IMR-90 (cell line): Measurements from ENCODE around the gene SPINDOC. TPM values are rescaled to one million over a fixed set of nuclear protein-coding genes. Genes with fewer than 3 reads are reported as not detected.

Experiments used
- ATAC-seq: fragments of 200-7000 bp; cut with Tn5 transposase; 2 replicates; pipeline ENCODE4 v1.9.1; 2020; ENCODE audit warnings: low read depth, mild to moderate bottlenecking, moderate library complexity
- BruUV-seq: library from RNA; stranded (reverse); fragments of 400-500 nt; replicated peaks from 2 replicates; lab custom pipeline; 2021; lab: Mats Ljungman, UMichigan
- CTCF ChIA-PET: fragments of 300-600 bp; formaldehyde crosslinking; extraction: SDS; loops from one replicate; lab custom pipeline; 2021; ENCODE audit warnings: antibody characterized with exemption; lab: Yijun Ruan, JAX
- POLR2A ChIA-PET: fragments of 300-600 bp; sonication (Branson Sonifier 250); formaldehyde crosslinking; loops from one replicate; lab custom pipeline; 2022; ENCODE audit warnings: antibody characterized with exemption; ENCODE audit not compliant: unreplicated experiment; lab: Charles Lee
- DNase-seq: peaks from one replicate; pipeline ENCODE4 v3.0.0; 2013
- H2AFZ ChIP-seq: replicated peaks from 2 replicates; pipeline ENCODE3; 2013; ENCODE audit warnings: low read length, mild to moderate bottlenecking; ENCODE audit not compliant: poor library complexity
- H2AK5ac ChIP-seq: 2 replicates; pipeline ENCODE4 v1.6.1; 2013; ENCODE audit warnings: low read depth, low read length, inconsistent platforms
- H2AK9ac ChIP-seq: replicated peaks from 2 replicates; pipeline ENCODE3; 2013; ENCODE audit warnings: mild to moderate bottlenecking, low read depth, low read length, moderate library complexity; ENCODE audit not compliant: poor library complexity
- H2BK120ac ChIP-seq: 2 replicates; pipeline ENCODE4 v1.6.1; 2013; ENCODE audit warnings: low read depth, low read length, inconsistent platforms
- H2BK15ac ChIP-seq: 3 replicates; pipeline ENCODE4 v1.6.1; 2013; ENCODE audit warnings: low read depth, low read length, inconsistent platforms
- H2BK20ac ChIP-seq: 2 replicates; pipeline ENCODE4 v1.6.1; 2013; ENCODE audit warnings: low read depth, mild to moderate bottlenecking, inconsistent platforms, low read length, moderate library complexity
- H2BK5ac ChIP-seq: 2 replicates; pipeline ENCODE4 v1.6.1; 2013; ENCODE audit warnings: mild to moderate bottlenecking, low read depth, low read length, inconsistent platforms; ENCODE audit not compliant: poor library complexity, severe bottlenecking
- H3K14ac ChIP-seq: replicated peaks from 2 replicates; pipeline ENCODE4 v1.6.1; 2013; ENCODE audit warnings: low read depth, low read length, inconsistent platforms
- H3K18ac ChIP-seq: 2 replicates; pipeline ENCODE4 v1.6.1; 2013; ENCODE audit warnings: low read depth, low read length, control low read depth
- H3K23ac ChIP-seq: 2 replicates; pipeline ENCODE4 v1.6.1; 2013; ENCODE audit warnings: low read depth, low read length, inconsistent platforms
- H3K27ac ChIP-seq: 2 replicates; pipeline ENCODE4 v1.5.1; 2013; ENCODE audit warnings: mild to moderate bottlenecking, control low read depth, low read length; ENCODE audit not compliant: insufficient read depth
- H3K27me3 ChIP-seq: 2 replicates; pipeline ENCODE4 v1.6.1; 2013; ENCODE audit warnings: low read length; ENCODE audit not compliant: control insufficient read depth, insufficient read depth
- H3K36me3 ChIP-seq: 2 replicates; pipeline ENCODE4 v1.6.1; 2013; ENCODE audit warnings: low read length, mixed read lengths; ENCODE audit not compliant: control insufficient read depth, insufficient read depth
- H3K4ac ChIP-seq: 2 replicates; pipeline ENCODE4 v1.6.1; 2013; ENCODE audit warnings: low read depth, low read length, inconsistent platforms
- H3K4me1 ChIP-seq: 2 replicates; pipeline ENCODE4 v1.6.1; 2013; ENCODE audit warnings: low read length, mixed read lengths; ENCODE audit not compliant: control insufficient read depth, insufficient read depth
- H3K4me2 ChIP-seq: 2 replicates; pipeline ENCODE4 v1.6.1; 2013; ENCODE audit warnings: low read depth, mild to moderate bottlenecking, control low read depth, low read length, moderate library complexity
- H3K4me3 ChIP-seq: 2 replicates; pipeline ENCODE4 v1.5.1; 2013; ENCODE audit warnings: low read depth, mild to moderate bottlenecking, control low read depth, low read length, moderate library complexity; ENCODE audit not compliant: insufficient read depth
- H3K56ac ChIP-seq: 2 replicates; pipeline ENCODE4 v1.6.1; 2013; ENCODE audit warnings: low read length, inconsistent platforms; ENCODE audit not compliant: insufficient read depth; ENCODE audit errors: extremely low read depth
- H3K79me1 ChIP-seq, 2 experiments: 2 replicates each; pipeline ENCODE4 v1.6.1; 2013; ENCODE audit warnings: low read length in 2 of 2, inconsistent platforms in 1 of 2, low read depth in 1 of 2
- H3K9ac ChIP-seq: 2 replicates; pipeline ENCODE4 v1.6.1; 2013; ENCODE audit warnings: low read depth, low read length, control low read depth
- H3K9me1 ChIP-seq: 2 replicates; pipeline ENCODE4 v1.6.1; 2013; ENCODE audit warnings: low read length, inconsistent platforms; ENCODE audit not compliant: insufficient read depth
- H3K9me3 ChIP-seq: 2 replicates; pipeline ENCODE4 v1.6.1; 2013; ENCODE audit warnings: low read length; ENCODE audit not compliant: control insufficient read depth, insufficient read depth
- H4K20me1 ChIP-seq: 2 replicates; pipeline ENCODE4 v1.6.1; 2013; ENCODE audit warnings: low read length, inconsistent platforms; ENCODE audit not compliant: insufficient read depth
- H4K5ac ChIP-seq: 2 replicates; pipeline ENCODE4 v1.6.1; 2013; ENCODE audit warnings: mild to moderate bottlenecking, low read depth, low read length, control low read depth
- H4K8ac ChIP-seq, 2 experiments: 2 replicates each; pipeline ENCODE4 v1.6.1; 2013; ENCODE audit warnings: low read depth in 2 of 2, low read length in 2 of 2, control low read depth in 1 of 2, inconsistent platforms in 1 of 2
- H4K91ac ChIP-seq: 2 replicates; pipeline ENCODE4 v1.6.1; 2013; ENCODE audit warnings: low read depth, low read length, inconsistent platforms; ENCODE audit not compliant: insufficient read depth
- BHLHE40 ChIP-seq: fragments of 150-350 bp; IDR thresholded peaks from 2 replicates; pipeline ENCODE4 v1.6.1; 2016; ENCODE audit warnings: mild to moderate bottlenecking, low read depth, low read length
- CEBPB ChIP-seq: IDR thresholded peaks from 2 replicates; pipeline ENCODE4 v1.6.1; 2012; ENCODE audit warnings: low read depth, low read length, improper control_type of control experiment
- CHD1 ChIP-seq: IDR thresholded peaks from 2 replicates; pipeline ENCODE4 v1.6.1; 2012; ENCODE audit warnings: low read depth, low read length, improper control_type of control experiment
- FOS ChIP-seq: fragments of 150-350 bp; IDR thresholded peaks from 2 replicates; pipeline ENCODE4 v1.6.1; 2016; ENCODE audit warnings: low read depth, low read length
- MAFK ChIP-seq: IDR thresholded peaks from 2 replicates; pipeline ENCODE4 v1.6.1; 2012; ENCODE audit warnings: low read depth, low read length, improper control_type of control experiment
- MAZ ChIP-seq: IDR thresholded peaks from 2 replicates; pipeline ENCODE4 v1.6.1; 2012; ENCODE audit warnings: low read depth, mild to moderate bottlenecking, low read length, improper control_type of control experiment, moderate library complexity, borderline replicate concordance
- NFE2L2 ChIP-seq: fragments of 150-350 bp; IDR thresholded peaks from 2 replicates; pipeline ENCODE4 v1.6.1; 2016; ENCODE audit warnings: low read depth, mild to moderate bottlenecking, low read length
- POLR2A ChIP-seq: IDR thresholded peaks from 2 replicates; pipeline ENCODE4 v1.6.1; 2012; ENCODE audit warnings: mild to moderate bottlenecking, low read depth, low read length
- RAD21 ChIP-seq: IDR thresholded peaks from 2 replicates; pipeline ENCODE4 v1.6.1; 2012; ENCODE audit warnings: low read length, improper control_type of control experiment
- RCOR1 ChIP-seq: IDR thresholded peaks from 2 replicates; pipeline ENCODE4 v1.6.1; 2012; ENCODE audit warnings: mild to moderate bottlenecking, low read length, improper control_type of control experiment; ENCODE audit not compliant: insufficient replicate concordance
- RFX5 ChIP-seq: IDR thresholded peaks from 2 replicates; pipeline ENCODE4 v1.8.0; 2012; ENCODE audit warnings: low read depth, mild to moderate bottlenecking, low read length, moderate library complexity
- SMC3 ChIP-seq: fragments of 150-350 bp; IDR thresholded peaks from 2 replicates; pipeline ENCODE4 v1.6.1; 2016; ENCODE audit warnings: low read depth, mild to moderate bottlenecking, antibody characterized with exemption, low read length, moderate library complexity
- USF2 ChIP-seq: fragments of 150-350 bp; IDR thresholded peaks from 2 replicates; pipeline ENCODE4 v1.6.1; 2017; ENCODE audit warnings: mild to moderate bottlenecking, antibody characterized with exemption, low read length, low read depth
- WGBS, 2 experiments: methylation state at CpG; one replicate each; pipeline versions ENCODE4 v1.1.5 to v1.1.7; 2013; ENCODE audit warnings: missing lambda C conversion rate in 2 of 2; ENCODE audit not compliant: insufficient read length in 1 of 2; ENCODE audit errors: extremely low coverage in 2 of 2; 5-methylcytosine and 5-hydroxymethylcytosine counted together
- dilution Hi-C: fragments of 300-500 bp; cut with HindIII; formaldehyde crosslinking; loops from one replicate; pipeline ENCODE4 v1.14.3; 2018; ENCODE audit warnings: low sequenced_read_pairs; ENCODE audit not compliant: unreplicated experiment
- in situ Hi-C: fragments of 300-500 bp; cut with MboI; formaldehyde crosslinking; loops from 3 replicates; pipeline ENCODE4 v1.14.3; 2019; ENCODE audit warnings: low sequenced_read_pairs, inconsistent platforms, mixed read lengths
- intact Hi-C: fragments of 100-400 bp; cut with micrococcal nuclease; formaldehyde crosslinking; loops from 2 replicates; pipeline ENCODE4 v1.10.0; 2022
- polyA plus RNA-seq, 3 experiments: library from polyadenylated mRNA; depleted of rRNA; stranded (reverse); fragments of >200 nt; gene quantifications; 2 replicates each; pipeline ENCODE4 v1.2.3, GENCODE V29; 2012; ENCODE audit warnings: low replicate concordance in 1 of 3
- total RNA-seq: library from RNA; depleted of rRNA; stranded (reverse); fragments of >200 nt; gene quantifications from 2 replicates; pipeline ENCODE4 v1.2.3, GENCODE V29; 2012
- TF ChIP-seq, protein P1 (sequence below): fragments of 150-350 bp; IDR thresholded peaks from 2 replicates; pipeline ENCODE4 v1.6.1; 2016; ENCODE audit warnings: low read depth, mild to moderate bottlenecking, low read length, moderate library complexity, borderline replicate concordance
- TF ChIP-seq, protein P2 (sequence below): conservative IDR thresholded peaks from 2 replicates; pipeline ENCODE4 v1.5.1; 2012; ENCODE audit warnings: mild to moderate bottlenecking, low read depth, low read length, improper control_type of control experiment

SPINDOC gene
- total and polyA plus RNA-seq, 2 of the 4 experiments (the other 2 are of a cell fraction): 10.0 to 29.9 TPM

DNA sequence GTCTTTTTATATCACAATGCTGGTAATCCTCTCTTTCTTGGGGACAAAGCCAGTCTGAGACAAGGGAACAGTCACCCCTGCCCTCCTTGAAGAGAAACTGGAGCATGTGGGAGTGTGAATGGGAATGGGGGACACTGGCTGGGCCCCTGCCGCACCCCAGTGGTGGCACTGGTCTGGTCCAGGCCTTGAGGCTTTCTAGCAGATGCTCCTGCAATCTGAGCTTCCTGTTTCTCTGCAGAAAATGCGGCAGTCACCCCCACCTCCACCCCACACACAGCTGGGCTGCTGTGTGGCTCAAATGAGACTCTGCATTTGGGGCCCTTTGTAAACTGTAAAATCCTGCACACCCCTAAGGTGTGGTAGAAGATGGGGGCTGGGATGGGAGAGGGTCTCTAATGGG lies 19.1 kb downstream of the SPINDOC start:
- Histone ChIP-seq H3K14ac (no peak overlapping the region), H3K18ac (no peak overlapping the region), H3K79me1 (peaks cover 0 to 2% of the 10 kb centered on the region in 2 experiments; a peak in 1 of 4 replicates), H2AK5ac (no peak overlapping the region), H4K8ac (no peak overlapping the region), H3K4me3 (no peak overlapping the region), H3K27me3 (no peaks in the 10 kb centered on the region), H2AFZ (no peak overlapping the region), H2AK9ac (no peak overlapping the region), H3K56ac (no peak overlapping the region), H2BK20ac (no peak overlapping the region), H4K91ac (no peak overlapping the region), H3K4ac (no peak overlapping the region), H3K4me2 (no peak overlapping the region), H3K36me3 (peaks cover 7% of the 10 kb centered on the region; the same call in 1 of the 2 replicates), H2BK5ac (no peak overlapping the region), H3K9me1 (peaks cover 2% of the 10 kb centered on the region; the same call in 1 of the 2 replicates), H4K5ac (no peak overlapping the region), H2BK120ac (no peak overlapping the region), H3K9me3 (no peaks in the 10 kb centered on the region), H4K20me1 (peaks cover 6% of the 10 kb centered on the region; the same call in 1 of the 2 replicates), H3K23ac (no peak overlapping the region), H3K27ac (no peak overlapping the region), H3K4me1 (no peaks in the 10 kb centered on the region), H2BK15ac (no peak overlapping the region), H3K9ac (no peak overlapping the region)
- BruUV-seq: no TSS peak
- intact Hi-C loops (no loop called here), in situ Hi-C loops (no loop called here), dilution Hi-C loops (no loop called here)
- no CpG with 5 or more reads among the region's 2 CpGs for WGBS, 2 experiments
- TF ChIP-seq CHD1 (no peak), POLR2A (no peak), MAFK (no peak), USF2 (no peak), RFX5 (no peak), MAZ (no peak), RAD21 (no peak), RCOR1 (no peak), SMC3 (no peak), CEBPB (no peak), FOS (no peak), BHLHE40 (no peak), NFE2L2 (no peak)
- TF ChIP-seq, protein P1, sequence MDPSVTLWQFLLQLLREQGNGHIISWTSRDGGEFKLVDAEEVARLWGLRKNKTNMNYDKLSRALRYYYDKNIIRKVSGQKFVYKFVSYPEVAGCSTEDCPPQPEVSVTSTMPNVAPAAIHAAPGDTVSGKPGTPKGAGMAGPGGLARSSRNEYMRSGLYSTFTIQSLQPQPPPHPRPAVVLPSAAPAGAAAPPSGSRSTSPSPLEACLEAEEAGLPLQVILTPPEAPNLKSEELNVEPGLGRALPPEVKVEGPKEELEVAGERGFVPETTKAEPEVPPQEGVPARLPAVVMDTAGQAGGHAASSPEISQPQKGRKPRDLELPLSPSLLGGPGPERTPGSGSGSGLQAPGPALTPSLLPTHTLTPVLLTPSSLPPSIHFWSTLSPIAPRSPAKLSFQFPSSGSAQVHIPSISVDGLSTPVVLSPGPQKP: no peak
- TF ChIP-seq, protein P2, sequence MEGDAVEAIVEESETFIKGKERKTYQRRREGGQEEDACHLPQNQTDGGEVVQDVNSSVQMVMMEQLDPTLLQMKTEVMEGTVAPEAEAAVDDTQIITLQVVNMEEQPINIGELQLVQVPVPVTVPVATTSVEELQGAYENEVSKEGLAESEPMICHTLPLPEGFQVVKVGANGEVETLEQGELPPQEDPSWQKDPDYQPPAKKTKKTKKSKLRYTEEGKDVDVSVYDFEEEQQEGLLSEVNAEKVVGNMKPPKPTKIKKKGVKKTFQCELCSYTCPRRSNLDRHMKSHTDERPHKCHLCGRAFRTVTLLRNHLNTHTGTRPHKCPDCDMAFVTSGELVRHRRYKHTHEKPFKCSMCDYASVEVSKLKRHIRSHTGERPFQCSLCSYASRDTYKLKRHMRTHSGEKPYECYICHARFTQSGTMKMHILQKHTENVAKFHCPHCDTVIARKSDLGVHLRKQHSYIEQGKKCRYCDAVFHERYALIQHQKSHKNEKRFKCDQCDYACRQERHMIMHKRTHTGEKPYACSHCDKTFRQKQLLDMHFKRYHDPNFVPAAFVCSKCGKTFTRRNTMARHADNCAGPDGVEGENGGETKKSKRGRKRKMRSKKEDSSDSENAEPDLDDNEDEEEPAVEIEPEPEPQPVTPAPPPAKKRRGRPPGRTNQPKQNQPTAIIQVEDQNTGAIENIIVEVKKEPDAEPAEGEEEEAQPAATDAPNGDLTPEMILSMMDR: no peak
- ATAC-seq: no peak
- ChIA-PET CTCF (no interaction called here), POLR2A (no interaction called here)
- DNase-seq: no peak
